Measurements from ENCODE around the gene UBE2U.
"Not testable (repeated sequence)": the region's sequence is repeated elsewhere in the genome, so short reads cannot be mapped to it uniquely, and the experiment has no call there.

DNA sequence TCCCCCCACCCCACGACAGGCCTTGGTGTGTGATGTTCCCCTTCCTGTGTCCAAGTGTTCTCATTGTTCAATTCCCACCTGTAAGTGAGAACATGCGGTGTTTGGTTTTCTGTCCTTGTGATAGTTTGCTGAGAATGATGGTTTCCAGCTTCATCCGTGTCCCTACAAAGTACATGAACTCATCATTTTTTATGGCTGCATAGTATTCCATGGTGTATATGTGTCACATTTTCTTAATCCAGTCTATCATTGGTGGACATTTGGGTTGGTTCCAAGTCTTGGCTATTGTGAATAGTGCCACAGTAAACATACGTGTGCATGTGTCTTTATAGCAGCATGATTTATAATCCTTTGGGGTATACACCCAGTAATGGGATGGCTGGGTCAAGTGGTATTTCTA is 36.1 kb downstream of the UBE2U start:
- not testable (repeated sequence) for TF ChIP-seq POLR2A (IDR thresholded peaks at IDR 0.05)
- TF ChIP-seq, protein P1, sequence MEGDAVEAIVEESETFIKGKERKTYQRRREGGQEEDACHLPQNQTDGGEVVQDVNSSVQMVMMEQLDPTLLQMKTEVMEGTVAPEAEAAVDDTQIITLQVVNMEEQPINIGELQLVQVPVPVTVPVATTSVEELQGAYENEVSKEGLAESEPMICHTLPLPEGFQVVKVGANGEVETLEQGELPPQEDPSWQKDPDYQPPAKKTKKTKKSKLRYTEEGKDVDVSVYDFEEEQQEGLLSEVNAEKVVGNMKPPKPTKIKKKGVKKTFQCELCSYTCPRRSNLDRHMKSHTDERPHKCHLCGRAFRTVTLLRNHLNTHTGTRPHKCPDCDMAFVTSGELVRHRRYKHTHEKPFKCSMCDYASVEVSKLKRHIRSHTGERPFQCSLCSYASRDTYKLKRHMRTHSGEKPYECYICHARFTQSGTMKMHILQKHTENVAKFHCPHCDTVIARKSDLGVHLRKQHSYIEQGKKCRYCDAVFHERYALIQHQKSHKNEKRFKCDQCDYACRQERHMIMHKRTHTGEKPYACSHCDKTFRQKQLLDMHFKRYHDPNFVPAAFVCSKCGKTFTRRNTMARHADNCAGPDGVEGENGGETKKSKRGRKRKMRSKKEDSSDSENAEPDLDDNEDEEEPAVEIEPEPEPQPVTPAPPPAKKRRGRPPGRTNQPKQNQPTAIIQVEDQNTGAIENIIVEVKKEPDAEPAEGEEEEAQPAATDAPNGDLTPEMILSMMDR (IDR thresholded peaks at IDR 0.05) = not testable (repeated sequence)

Data from right lobe of liver (tissue), 4 donors.